Left lung (tissue), 10 donors: ENCODE results near the gene CCR9. TPM values are rescaled to one million over a fixed set of nuclear protein-coding genes. Genes with fewer than 3 reads are reported as not detected.

Experiments
- ATAC-seq: fragments of 200-7000 bp; cut with Tn5 transposase; one replicate; pipeline ENCODE4 v1.9.1; 2020; ENCODE audit warnings: moderate library complexity
- DNase-seq, 4 donors: peaks; one replicate each; pipeline ENCODE4 v3.0.0-alpha.2; 2013 to 2020
- H3K27ac ChIP-seq, 2 donors: fragments of 200-600 bp; sonication (generic) in 1 of 2; one replicate each; pipeline versions ENCODE4 v1.5.0 to v1.8.0; 2020 to 2021
- H3K27me3 ChIP-seq, 2 donors: fragments of 200-600 bp; sonication (generic) in 1 of 2; one replicate each; pipeline versions ENCODE4 v1.5.0 to v1.8.0; 2020 to 2021
- H3K36me3 ChIP-seq, 2 donors: fragments of 200-600 bp; sonication (generic) in 1 of 2; one replicate each; pipeline versions ENCODE4 v1.5.0 to v1.8.0; 2020 to 2021
- H3K4me1 ChIP-seq, 2 donors: fragments of 200-600 bp; one replicate each; pipeline ENCODE4 v1.8.0; 2021
- H3K4me3 ChIP-seq, 2 donors: fragments of 200-600 bp; sonication (generic) in 1 of 2; one replicate each; pipeline versions ENCODE4 v1.5.0 to v1.8.0; 2020 to 2021; ENCODE audit warnings: mild to moderate bottlenecking in 1 of 2
- H3K9me3 ChIP-seq, 2 donors: fragments of 200-600 bp; sonication (generic) in 1 of 2; one replicate each; pipeline versions ENCODE4 v1.5.0 to v1.8.0; 2020 to 2021
- intact Hi-C, 2 donors: fragments of 100-400 bp; cut with DNase I; formaldehyde crosslinking; loops; one replicate each; pipeline versions ENCODE4 v1.11.2 to v1.14.2; 2022
- polyA plus RNA-seq, 6 donors: library from polyadenylated mRNA; unstranded; fragments of 120-200 nt; gene quantifications; one replicate each; pipeline ENCODE4 v1.2.1, GENCODE V29; 2013; ENCODE audit not compliant: insufficient read length in 6 of 6
- total RNA-seq, 2 donors: library from RNA; stranded (reverse); fragmentation: NEBNext Ultra II Directional; extraction: Animal tissue kit (Norgen Biotek cat#: 25700); gene quantifications; one replicate each; pipeline ENCODE4 v1.2.1, GENCODE V29; 2021
- TF ChIP-seq, protein P1 (sequence below), 2 donors: fragments of 200-600 bp; sonication (generic) in 1 of 2; IDR thresholded peaks; one replicate each; pipeline versions ENCODE4 v1.5.0 to v1.8.0; 2021; ENCODE audit warnings: antibody characterized with exemption in 2 of 2
- donor health status: DM: no; HTN: yes; CAD: no.
- donor health status: DM: no; HTN: no; CAD: no.

The CCR9 gene
- total and polyA plus RNA-seq, 8 donors, result 0.11 to 0.32 (median 0.20) TPM; not detected in 4

GRCh38 chr3:45907769-45908705, 21.7 kb downstream of the CCR9 start:
- peak; percentile 51 for ATAC-seq
- no peaks in the 10 kb centered on the region for H3K9me3 ChIP-seq
- no peaks in the 10 kb centered on the region for H3K27me3 ChIP-seq
- no peak for DNase-seq
- no peaks in the 10 kb centered on the region for H3K4me1 ChIP-seq
- TF ChIP-seq, protein P1, sequence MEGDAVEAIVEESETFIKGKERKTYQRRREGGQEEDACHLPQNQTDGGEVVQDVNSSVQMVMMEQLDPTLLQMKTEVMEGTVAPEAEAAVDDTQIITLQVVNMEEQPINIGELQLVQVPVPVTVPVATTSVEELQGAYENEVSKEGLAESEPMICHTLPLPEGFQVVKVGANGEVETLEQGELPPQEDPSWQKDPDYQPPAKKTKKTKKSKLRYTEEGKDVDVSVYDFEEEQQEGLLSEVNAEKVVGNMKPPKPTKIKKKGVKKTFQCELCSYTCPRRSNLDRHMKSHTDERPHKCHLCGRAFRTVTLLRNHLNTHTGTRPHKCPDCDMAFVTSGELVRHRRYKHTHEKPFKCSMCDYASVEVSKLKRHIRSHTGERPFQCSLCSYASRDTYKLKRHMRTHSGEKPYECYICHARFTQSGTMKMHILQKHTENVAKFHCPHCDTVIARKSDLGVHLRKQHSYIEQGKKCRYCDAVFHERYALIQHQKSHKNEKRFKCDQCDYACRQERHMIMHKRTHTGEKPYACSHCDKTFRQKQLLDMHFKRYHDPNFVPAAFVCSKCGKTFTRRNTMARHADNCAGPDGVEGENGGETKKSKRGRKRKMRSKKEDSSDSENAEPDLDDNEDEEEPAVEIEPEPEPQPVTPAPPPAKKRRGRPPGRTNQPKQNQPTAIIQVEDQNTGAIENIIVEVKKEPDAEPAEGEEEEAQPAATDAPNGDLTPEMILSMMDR (IDR thresholded peaks at IDR 0.05), result no peak
- no peak overlapping the region for H3K27ac ChIP-seq
- H3K36me3 ChIP-seq, result no peaks in the 10 kb centered on the region
- intact Hi-C loops, result no loop called here
- no peak overlapping the region for H3K4me3 ChIP-seq

DNA sequence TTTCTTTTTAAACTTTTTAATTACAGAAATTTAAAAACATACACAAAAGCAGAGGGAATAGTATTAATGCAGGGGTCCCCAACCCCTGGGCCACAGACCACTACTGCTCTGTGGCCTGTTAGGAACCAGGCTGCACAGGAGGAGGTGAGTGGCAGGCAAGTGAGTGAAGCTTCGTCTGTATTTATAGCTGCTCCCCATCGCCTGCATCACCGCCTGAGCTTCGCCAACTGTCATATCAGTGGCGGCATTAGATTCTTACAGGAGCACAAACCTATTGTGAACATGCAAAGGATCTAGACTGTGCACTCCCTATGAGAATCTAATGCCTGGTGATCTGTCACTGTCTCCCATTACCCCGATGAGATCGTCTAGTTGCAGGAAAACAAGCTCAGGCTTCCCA, 22.4 kb downstream of the CCR9 start:
- Histone ChIP-seq H3K27me3 (no peaks in the 10 kb centered on the region), H3K4me3 (no peak overlapping the region), H3K36me3 (no peaks in the 10 kb centered on the region), H3K4me1 (no peaks in the 10 kb centered on the region), H3K9me3 (no peaks in the 10 kb centered on the region), H3K27ac (no peak overlapping the region)
- intact Hi-C loops, result no loop called here
- ATAC-seq, result no peak
- TF ChIP-seq, protein P1 (IDR thresholded peaks at IDR 0.05), result no peak
- no peak for DNase-seq

DNA sequence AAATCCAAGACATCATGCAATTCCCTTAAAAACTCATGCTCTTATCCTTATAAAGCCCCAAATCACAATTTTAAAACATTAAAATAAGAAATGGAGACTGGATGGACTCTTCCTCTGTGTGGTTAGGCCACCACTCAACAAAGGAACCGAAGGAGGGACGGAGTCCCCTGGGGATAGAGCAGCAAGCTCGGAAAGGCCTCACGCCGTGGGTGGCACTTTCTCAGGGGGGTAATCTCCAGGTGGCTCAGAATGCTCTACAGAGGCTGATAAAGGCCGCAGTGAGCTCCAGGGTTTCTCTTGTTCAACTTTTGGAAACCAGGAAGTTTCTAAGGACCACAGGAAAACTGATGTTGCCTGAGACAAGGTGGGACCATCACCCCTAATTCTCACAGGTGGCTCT, 23.2 kb downstream of the CCR9 start:
- H3K27me3 ChIP-seq, result no peaks in the 10 kb centered on the region
- no peaks in the 10 kb centered on the region for H3K4me1 ChIP-seq
- no peak overlapping the region for H3K27ac ChIP-seq
- H3K4me3 ChIP-seq, result no peak overlapping the region
- no peaks in the 10 kb centered on the region for H3K9me3 ChIP-seq
- H3K36me3 ChIP-seq, result no peaks in the 10 kb centered on the region
- TF ChIP-seq, protein P1 (IDR thresholded peaks at IDR 0.05), result no peak
- intact Hi-C loops, result no loop called here
- DNase-seq (no peak), ATAC-seq (no peak)

DNA sequence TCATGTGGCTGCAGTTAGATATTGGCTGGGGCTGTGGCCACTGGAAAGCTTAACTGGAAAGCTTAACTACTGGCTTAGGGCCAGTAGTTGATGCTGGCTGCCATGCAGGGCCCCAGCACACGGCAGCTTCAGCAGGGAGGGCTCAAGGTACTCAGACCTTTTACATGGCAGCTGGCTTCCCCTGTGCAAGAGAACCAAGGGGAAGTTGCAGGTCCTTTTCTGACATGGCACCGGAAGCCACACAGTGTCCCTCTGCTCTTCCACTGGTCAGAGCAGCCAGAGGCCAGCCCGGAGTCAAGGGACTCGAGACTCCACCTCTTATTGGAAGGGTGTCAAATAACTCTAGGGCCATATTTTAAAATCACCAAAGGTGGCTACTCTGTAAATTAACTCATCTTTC, 24.5 kb downstream of the CCR9 start:
- TF ChIP-seq, protein P1 (IDR thresholded peaks at IDR 0.05), result no peak
- Histone ChIP-seq H3K4me1 (no peaks in the 10 kb centered on the region), H3K27ac (no peak overlapping the region), H3K4me3 (no peak overlapping the region), H3K9me3 (no peaks in the 10 kb centered on the region), H3K36me3 (no peaks in the 10 kb centered on the region), H3K27me3 (no peaks in the 10 kb centered on the region)
- no peak for ATAC-seq
- DNase-seq, result no peak
- intact Hi-C loops, result no loop called here

GRCh38 chr3:45911511-45912226, 25.3 kb downstream of the CCR9 start:
- no peaks in the 10 kb centered on the region for H3K9me3 ChIP-seq
- H3K27ac ChIP-seq, result no peak overlapping the region
- H3K4me1 ChIP-seq, result no peaks in the 10 kb centered on the region
- no peak overlapping the region for H3K4me3 ChIP-seq
- no peaks in the 10 kb centered on the region for H3K36me3 ChIP-seq
- DNase-seq, result no peak
- intact Hi-C loops, result no loop called here
- TF ChIP-seq, protein P1 (IDR thresholded peaks at IDR 0.05), result no peak
- H3K27me3 ChIP-seq, result no peaks in the 10 kb centered on the region
- no peak for ATAC-seq
